Measurements from ENCODE around the gene ADGRG2. TPM values are rescaled to one million over a fixed set of nuclear protein-coding genes. Genes with fewer than 3 reads are reported as not detected.

Gene ADGRG2
- total RNA-seq, 2 donors from 2014 or later = 5.9 to 9.4 TPM

DNA sequence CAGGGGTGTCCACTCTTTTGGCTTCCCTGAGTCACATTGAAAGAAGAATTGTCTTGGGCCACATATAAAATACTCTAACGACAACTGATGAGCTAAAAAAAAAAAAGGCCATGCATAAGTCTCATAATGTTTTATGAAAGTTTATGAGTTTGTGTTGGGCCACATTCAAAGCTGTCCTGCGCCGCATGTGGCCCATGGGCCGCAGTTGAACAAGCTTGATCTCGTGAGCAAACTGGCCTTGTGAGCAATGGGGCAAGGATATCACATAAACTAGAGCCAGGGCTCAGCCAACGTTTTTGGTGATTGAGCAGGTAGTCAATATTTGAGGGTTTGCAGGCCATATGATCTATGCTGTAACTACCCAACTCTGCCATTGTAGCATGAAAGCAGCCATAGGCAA is 93.7 kb downstream of the ADGRG2 start:
- peaks cover 4% of the 10 kb centered on the region for H3K36me3 Mint-ChIP-seq (ENCODE audit: low read depth)
- no peak overlapping the region for H3K27ac ChIP-seq (ENCODE audit: low read depth, low read length)
- H3K27me3 Mint-ChIP-seq (ENCODE audit: insufficient read depth) = no peaks in the 10 kb centered on the region
- H3K4me3 Mint-ChIP-seq = no peak overlapping the region
- no peak overlapping the region for H3K9ac ChIP-seq (ENCODE audit: extremely low read depth, low read length, poor library complexity, severe bottlenecking)
- no peaks in the 10 kb centered on the region for H3K4me1 Mint-ChIP-seq
- H3K9me3 Mint-ChIP-seq = peaks cover 37% of the 10 kb centered on the region
- no peaks in the 10 kb centered on the region for H3K9me3 ChIP-seq (ENCODE audit: control insufficient read depth, low read length)
- H3K27me3 ChIP-seq (ENCODE audit: control insufficient read depth, insufficient read depth, low read length, poor library complexity, severe bottlenecking) = no peaks in the 10 kb centered on the region
- H3K4me3 ChIP-seq (ENCODE audit: low read length) = no peak overlapping the region
- DNase-seq = no peak
- 93% methylated on average over 6 of the region's 6 CpGs; no CpG with 5 or more reads in 1 of the 2 experiments for WGBS, 2 experiments (ENCODE audit: insufficient coverage in 1 of 2, insufficient read length in 1 of 2)
- no peaks in the 10 kb centered on the region for H3K36me3 ChIP-seq (ENCODE audit: control insufficient read depth, insufficient read depth, low read length)
- H3K4me1 ChIP-seq (ENCODE audit: control insufficient read depth, insufficient read depth, low read length) = no peaks in the 10 kb centered on the region
- no peak for TF ChIP-seq CTCF (conservative IDR thresholded peaks at IDR 0.05)
- no peak overlapping the region for H3K27ac Mint-ChIP-seq

DNA sequence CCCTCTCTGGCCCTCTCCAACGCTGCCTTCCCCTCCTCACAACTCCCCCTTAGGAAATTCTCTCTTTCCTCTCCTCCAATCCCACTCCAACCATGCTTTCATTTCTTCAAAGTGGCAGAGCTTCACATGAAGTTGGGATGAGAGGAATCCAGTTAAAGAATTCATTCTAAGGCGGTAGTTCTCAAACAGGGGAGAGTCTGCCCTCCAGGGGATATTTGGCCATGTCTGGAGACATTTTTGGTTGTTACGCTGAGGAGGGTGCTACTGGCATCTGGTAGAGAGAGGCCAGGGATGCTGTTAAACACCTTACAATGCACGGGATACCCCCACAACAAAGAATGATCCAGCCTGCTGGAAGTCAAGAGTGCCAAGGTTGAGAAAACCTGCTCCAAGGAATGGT is 97.9 kb downstream of the ADGRG2 start:
- no peak overlapping the region for H3K4me3 ChIP-seq (ENCODE audit: low read length)
- no peaks in the 10 kb centered on the region for H3K4me1 ChIP-seq (ENCODE audit: control insufficient read depth, insufficient read depth, low read length)
- no peaks in the 10 kb centered on the region for H3K27me3 Mint-ChIP-seq (ENCODE audit: insufficient read depth)
- peaks cover 2% of the 10 kb centered on the region for H3K36me3 Mint-ChIP-seq (ENCODE audit: low read depth)
- no peak overlapping the region for H3K27ac ChIP-seq (ENCODE audit: low read depth, low read length)
- H3K9me3 Mint-ChIP-seq = peaks cover 39% of the 10 kb centered on the region
- H3K9me3 ChIP-seq (ENCODE audit: control insufficient read depth, low read length) = no peaks in the 10 kb centered on the region
- H3K4me1 Mint-ChIP-seq = no peaks in the 10 kb centered on the region
- 84% methylated on average over 4 of the region's 4 CpGs; no CpG with 5 or more reads in 1 of the 2 experiments for WGBS, 2 experiments (ENCODE audit: insufficient coverage in 1 of 2, insufficient read length in 1 of 2)
- H3K27me3 ChIP-seq (ENCODE audit: control insufficient read depth, insufficient read depth, low read length, poor library complexity, severe bottlenecking) = no peaks in the 10 kb centered on the region
- H3K9ac ChIP-seq (ENCODE audit: extremely low read depth, low read length, poor library complexity, severe bottlenecking) = no peak overlapping the region
- DNase-seq = no peak
- H3K4me3 Mint-ChIP-seq = no peak overlapping the region
- no peaks in the 10 kb centered on the region for H3K36me3 ChIP-seq (ENCODE audit: control insufficient read depth, insufficient read depth, low read length)
- no peak overlapping the region for H3K27ac Mint-ChIP-seq
- TF ChIP-seq CTCF (conservative IDR thresholded peaks at IDR 0.05) = no peak

DNA sequence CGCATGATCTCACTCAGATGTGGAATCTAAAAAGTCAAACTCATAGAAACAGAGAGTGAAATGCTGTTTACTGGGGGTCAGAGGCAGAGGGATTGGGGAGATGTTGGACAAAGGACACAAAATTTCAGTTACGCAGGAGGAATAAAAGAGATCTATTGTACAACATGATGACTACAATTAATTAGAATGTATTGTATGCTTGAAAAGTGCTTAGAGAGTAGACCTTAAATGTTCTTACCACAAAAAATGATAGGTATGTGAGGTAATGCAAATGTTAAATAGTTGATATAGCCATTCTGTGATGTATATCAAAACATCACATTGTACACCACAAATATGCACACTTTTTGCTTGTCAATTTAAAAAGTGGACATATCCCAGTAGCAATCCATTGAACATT is 102.3 kb downstream of the ADGRG2 start:
- peaks cover 3% of the 10 kb centered on the region for H3K36me3 Mint-ChIP-seq (ENCODE audit: low read depth)
- no peaks in the 10 kb centered on the region for H3K4me1 Mint-ChIP-seq
- Histone ChIP-seq H3K4me1 (ENCODE audit: control insufficient read depth, insufficient read depth, low read length) (no peaks in the 10 kb centered on the region), H3K4me3 (ENCODE audit: low read length) (no peak overlapping the region), H3K36me3 (ENCODE audit: control insufficient read depth, insufficient read depth, low read length) (no peaks in the 10 kb centered on the region), H3K27ac (ENCODE audit: low read depth, low read length) (no peak overlapping the region), H3K9me3 (ENCODE audit: control insufficient read depth, low read length) (no peaks in the 10 kb centered on the region), H3K27me3 (ENCODE audit: control insufficient read depth, insufficient read depth, low read length, poor library complexity, severe bottlenecking) (no peaks in the 10 kb centered on the region), H3K9ac (ENCODE audit: extremely low read depth, low read length, poor library complexity, severe bottlenecking) (no peak overlapping the region)
- peaks cover 43% of the 10 kb centered on the region for H3K9me3 Mint-ChIP-seq
- H3K27ac Mint-ChIP-seq = no peak overlapping the region
- WGBS, 2 experiments (ENCODE audit: insufficient coverage in 1 of 2, insufficient read length in 1 of 2) = 100% methylated on average over 1 of the region's 2 CpGs
- no peak overlapping the region for H3K4me3 Mint-ChIP-seq
- DNase-seq = no peak
- H3K27me3 Mint-ChIP-seq (ENCODE audit: insufficient read depth) = no peaks in the 10 kb centered on the region
- no peak for TF ChIP-seq CTCF (conservative IDR thresholded peaks at IDR 0.05)

Data from endodermal cell (in vitro differentiated cells).